ENCODE measurements around the gene HOXC5.

The HOXC5 gene

DNA sequence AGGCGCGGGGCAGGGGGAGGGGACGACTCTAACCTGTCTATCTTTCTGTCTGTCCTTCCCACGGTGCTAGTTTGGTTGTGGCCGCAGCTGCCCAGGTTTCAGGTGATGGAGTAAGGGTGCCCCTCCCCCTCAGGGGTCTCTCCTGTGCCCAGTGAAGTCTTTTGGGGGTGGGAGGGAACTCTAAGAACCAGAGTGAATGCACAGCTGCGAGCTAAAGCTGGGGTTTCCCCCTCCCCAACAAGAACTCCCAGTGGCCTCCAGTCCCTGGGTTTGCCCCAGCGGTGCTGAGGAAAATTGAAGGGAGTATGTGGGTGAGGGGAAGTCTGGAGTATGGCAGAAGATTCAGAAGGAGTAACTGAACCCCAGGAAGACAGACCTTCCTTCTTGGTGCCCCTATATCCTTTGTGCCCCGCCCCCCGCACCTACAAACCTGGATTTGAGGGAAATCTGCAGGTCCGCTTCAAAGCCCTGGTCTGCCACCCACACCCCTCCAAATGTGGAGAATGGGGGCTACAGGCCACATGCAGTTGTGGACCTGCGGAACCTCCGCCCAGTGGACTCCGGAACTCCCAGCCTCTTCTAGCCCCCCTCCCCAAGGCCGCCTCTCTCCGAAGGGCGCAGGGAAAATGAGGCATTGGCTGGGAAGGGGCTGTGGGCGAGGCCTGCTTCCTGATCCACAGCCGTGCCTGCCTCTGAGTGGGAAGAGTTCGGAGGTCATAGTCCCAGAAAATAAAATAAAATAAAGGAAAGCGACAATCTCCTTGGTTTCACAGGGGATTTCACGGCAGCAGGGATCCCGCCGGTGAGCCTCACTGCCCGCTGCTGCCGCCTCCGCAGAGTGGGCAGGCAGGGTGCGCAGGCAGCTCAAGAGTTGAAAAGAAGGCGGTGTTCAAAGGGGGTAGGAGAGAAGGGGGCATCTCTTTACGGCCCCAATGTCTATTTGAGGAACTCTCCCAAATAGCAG, 36.3 kb upstream of the HOXC5 start:
- DNase-seq, result no peak

DNA sequence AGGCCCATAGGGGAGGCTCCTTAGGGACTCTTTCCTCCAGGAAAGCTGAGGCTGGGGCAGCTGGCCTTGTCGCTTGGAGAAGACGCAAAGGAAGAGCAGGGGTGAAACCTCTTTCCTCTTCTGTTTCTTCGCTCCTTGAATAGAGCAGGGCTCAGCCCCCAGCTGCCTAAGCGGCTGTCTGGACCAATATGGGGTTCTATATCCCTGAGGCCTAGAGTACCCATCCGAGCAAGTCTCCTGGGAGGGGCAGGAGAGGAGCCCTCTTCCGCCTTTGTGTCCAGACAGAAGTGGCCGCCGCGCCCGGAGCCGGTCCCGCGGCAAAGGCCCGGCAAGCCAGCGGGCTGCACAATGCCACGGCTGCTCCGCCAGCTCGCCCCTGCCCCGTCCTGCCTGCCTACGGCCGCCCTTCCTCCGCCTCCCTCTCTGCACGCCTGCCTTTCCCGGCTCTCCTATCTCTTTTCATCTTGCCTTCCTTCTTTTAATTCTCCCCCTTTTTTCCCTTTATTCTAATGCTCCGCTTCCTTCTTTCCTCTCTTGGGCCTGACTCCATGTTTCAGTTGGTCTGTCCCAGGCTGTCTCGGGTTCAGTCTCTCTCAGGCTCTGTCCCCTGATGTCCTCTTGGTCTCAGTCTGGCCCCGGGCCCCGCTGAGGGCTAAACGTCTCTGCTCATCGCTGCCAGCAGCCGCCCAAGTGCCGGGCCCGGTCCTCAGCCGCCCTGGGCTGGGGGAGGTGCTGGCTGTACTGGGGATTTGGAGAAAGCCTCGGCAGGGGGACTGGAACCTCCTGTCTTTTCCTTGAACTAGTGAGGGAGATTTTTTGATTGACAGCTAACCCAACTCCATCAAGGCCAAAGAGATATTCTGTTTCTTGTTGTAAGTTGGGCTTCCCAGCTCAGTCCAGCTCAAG, 35.4 kb upstream of the HOXC5 start:
- no peak for DNase-seq

DNA sequence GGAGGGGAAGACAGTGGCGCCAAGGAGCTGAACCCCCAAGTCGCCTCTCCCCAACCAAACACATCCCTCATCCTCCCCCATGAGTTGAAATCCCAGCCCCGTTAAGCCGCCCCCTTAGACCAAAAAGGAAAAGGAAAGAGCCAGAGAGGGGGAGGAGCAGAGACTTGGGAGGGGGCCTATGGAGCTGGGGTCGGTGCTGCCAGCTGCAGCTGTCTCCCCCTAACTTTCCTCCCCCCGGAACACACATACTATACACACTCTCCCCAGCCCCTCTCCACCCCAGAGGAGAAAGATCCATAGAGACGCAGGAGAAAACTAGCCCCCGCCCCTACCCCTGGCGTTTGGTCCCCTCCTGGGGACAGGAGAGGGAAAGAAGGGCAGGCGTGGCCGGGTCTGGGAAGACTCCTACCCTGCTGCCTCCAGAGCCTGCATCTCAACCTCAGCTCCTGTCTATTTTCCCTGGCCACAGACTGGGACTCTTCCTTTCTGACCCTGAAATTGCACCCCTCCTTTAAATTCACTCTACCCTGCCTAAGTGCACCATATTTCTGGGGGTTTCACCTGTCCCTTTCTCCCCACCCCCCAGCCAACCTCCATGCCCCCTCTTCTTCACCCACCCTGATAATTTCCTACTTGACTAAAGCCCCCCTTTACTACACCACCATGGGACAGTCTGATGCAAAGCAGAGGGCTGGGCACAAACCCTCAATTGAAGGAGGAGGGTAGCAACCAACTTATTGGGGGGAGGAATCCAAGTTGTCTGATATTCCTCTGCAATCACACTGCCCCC, 34.5 kb upstream of the HOXC5 start:
- no peak for DNase-seq

DNA sequence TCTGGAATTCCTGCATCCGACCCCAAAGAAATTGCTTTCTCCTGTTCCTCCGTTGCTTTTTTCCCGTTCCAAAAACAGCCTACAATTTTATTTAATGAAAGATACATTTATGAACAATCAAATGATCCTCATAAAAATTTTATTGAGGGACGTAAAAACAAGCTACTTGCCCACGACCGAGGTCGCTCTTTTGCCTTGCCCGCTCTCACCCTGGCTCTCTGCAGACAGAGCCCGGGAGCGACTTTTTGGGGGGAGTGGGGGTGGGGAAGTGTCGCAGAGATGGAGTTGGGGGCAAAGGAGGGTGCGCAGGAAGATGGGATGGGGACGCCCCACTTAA, 34.0 kb upstream of the HOXC5 start:
- DNase-seq, result no peak

DNA sequence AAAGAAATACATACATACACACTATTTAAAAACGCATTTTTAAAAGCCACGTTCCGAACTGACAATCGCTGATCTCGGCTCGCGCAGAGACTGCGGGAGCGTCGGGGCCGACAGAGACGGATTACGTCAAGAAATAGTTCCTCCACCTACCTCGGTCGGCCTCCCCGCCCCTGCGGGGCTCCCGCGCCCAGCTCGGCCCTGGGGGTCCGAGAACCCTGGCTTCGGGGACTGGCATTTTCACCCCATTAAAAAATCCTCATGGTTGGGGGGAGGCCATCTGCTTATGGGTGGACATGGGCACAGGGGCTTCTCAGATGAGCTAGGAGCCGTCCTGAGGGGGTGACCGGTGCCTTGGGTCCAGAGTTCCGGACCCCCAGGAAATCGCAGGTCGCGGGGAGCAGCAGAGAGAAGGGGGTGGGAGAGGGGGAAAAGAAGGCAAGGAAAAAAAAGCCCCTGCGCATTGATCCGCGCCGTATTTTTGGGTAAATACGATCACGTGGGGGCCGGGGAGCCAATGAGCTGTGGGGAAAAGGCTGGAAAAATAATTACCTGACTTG, 33.2 kb upstream of the HOXC5 start:
- DNase-seq, result peak; percentile 63

DNA sequence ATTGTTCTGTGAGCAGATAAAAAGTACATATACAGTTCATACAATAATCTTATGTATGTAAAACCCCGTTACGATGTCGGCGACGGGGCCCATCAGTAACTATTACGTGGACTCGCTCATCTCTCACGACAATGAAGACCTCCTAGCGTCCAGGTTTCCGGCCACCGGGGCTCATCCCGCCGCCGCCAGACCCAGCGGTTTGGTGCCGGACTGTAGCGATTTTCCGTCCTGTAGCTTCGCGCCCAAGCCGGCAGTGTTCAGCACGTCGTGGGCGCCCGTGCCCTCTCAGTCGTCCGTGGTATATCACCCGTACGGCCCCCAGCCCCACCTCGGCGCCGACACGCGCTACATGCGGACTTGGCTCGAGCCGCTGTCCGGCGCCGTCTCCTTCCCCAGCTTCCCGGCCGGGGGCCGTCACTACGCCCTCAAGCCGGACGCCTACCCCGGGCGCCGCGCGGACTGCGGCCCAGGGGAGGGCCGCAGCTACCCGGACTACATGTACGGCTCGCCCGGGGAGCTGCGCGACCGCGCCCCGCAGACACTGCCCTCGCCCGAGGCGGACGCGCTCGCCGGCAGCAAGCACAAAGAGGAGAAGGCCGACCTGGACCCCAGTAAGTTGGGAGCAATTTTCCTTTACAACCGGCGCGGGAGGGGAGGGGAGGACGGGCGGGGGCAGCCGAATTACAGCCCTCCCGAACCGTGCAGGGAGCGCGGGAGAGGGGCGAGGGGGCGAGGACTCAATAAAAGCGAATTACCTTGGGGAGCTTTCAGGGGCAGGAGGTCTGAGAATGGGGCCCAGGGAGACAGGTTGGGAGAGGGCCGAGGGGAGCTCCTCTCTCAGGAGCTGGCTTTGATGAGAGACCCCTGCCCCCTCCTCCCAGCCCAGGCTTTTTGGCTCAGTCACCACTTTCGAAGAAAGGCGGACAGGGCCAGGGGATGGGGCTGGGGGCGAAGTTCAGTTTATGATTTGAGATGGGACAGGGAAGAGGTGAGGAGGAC, 32.4 kb upstream of the HOXC5 start, which contains the start of gene HOXC9:
Gene HOXC9, plus strand, starts transcription at position 46 of the 999 bp plus-strand sequence. Its CDS starts 28 bp downstream, at position 74.
- no peak for DNase-seq

DNA sequence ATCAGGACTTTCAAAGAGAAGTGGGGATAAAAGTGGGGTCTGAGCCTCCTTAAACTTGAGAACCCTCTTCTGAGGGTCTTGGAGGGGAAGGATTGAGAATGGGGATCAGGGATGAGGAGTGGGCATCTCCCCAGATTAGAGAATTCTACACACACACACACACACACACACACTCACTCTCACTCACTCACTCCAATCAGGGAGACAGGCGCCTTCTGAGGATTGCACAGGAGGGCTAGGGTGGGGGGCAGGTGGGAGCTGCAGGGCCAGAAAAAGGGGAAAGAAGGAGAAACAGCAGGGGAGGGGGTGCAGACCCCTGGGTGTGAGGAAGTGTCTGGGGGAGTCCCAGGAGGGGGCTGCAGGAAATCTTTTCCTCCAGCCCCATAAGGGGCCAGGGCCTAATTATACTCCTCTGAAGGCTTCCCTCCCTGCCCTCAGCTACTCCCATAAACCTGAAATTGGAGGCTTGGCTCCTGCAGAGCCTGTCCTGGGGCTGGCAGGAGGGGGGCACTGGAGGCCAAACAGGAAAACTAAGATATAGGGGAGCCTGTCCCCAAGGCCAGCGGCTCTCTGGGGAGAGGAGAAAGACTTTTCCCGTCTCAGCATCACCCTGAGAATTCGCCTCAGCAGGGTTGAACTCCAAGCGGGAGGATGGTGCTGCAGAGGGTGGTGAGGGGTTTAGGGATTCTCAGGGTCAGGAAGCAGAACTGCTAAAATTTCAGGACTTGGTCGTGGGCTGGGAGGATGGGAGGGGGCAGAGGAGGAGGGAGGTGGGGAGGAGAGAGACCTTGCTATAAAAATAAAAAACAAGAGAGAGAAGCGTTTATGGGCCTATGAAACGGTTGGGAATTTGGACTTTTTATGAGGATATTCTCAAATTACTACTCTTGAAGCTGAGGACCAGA, 31.3 kb upstream of the HOXC5 start:
- DNase-seq, result no peak

DNA sequence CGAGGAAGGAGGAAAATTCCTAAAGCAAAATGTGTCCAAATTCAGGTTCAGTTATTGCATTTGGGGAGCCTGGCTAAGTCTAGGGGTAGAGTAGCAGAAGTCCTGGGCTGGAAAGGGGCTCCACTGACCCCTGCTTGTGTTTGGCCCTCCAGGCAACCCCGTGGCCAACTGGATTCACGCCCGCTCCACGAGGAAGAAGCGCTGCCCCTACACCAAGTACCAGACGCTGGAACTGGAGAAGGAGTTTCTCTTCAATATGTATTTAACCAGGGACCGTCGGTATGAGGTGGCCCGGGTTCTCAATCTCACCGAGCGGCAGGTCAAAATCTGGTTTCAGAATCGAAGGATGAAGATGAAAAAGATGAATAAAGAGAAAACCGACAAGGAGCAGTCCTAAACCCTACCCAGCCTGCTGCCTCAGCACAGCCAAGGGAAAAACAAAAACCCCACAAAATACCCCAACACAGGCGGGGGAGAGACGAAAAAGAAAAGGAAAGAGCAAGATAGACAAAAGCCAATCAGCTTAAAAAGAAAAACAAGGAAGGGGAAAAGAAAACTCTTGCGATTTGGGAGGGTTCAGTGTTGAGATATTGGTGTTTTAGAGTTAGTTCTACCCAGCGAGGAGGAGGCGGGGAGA, 30.5 kb upstream of the HOXC5 start:
- no peak for DNase-seq

DNA sequence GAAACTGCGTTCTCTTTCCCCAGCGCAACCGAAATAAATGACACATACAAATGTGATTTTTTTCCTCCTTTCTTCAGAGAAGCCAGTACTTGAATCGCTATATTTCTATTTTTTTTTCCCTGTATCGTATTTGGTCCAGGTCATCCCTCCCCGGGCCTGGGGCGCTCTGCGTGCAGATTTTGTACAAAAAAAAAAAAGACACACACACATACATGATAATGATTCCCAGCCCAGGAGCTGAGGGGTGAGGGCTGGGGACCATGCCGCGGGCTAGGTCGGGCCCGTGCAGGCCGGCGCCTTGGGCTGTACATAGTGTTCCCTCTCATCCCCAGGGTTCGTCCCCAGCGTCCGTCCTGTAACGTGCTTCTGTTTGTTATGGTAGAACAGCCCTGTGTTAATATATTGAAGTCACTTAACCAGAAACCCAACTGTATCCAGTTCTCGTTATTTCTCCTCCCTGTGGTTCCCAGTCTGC, 29.9 kb upstream of the HOXC5 start:
- DNase-seq, result no peak

DNA sequence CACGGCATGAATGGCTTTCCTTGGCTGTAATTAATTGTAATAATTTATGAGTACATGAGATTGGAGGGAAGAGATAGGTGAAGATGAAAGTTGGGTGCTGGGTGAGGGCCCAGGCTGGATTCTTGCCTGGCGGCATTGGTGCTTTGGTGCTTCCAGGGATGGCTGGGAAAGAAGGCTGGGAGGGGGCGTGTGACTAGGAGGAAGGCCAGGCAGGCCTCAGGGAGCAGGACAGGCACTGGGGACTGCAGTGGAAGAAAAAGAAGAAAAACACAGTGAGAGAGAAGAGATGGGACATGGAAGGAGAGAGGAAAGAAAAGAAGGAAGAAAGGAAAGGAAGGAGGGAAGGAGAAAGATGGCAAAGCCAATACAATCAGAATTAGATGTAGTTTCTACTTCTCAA, 29.2 kb upstream of the HOXC5 start:
- no peak for DNase-seq

DNA sequence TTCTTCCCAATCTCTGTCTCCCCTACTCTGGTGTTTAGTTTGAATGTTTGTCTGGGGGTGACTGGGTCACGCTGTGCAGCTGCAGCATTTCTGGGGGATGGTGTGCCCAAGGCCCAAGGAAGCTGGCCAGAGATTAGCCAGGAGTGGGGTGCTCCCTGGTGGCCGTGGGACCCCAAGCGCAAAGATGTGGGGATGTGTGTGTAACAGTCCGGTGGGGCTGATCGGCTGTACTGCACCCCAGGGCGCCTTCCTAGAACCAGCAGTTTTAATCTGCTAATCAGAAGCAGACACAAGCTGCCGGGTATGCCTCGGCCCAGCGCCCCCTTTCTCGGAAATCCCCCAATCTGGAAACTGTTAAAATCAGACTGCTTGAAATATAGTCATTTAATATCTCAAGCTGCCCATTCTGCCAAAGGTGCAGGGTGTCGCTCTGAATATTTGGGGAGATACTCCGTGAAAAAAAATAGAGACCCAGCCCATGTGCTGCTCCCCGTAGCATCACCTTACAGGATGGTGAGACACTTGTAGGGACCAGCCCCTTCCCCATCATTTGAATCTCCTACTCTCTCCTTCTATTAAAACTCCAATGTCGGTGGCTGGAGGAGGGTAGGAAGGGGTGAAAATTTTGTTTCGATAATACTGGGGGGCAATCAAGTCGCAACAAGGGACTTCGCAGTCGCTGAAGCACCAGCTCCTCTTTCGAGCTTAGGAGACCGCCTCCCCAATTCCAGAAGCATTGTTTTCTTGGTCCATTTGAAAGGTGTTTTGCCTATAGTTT, 28.6 kb upstream of the HOXC5 start:
- DNase-seq, result no peak

DNA sequence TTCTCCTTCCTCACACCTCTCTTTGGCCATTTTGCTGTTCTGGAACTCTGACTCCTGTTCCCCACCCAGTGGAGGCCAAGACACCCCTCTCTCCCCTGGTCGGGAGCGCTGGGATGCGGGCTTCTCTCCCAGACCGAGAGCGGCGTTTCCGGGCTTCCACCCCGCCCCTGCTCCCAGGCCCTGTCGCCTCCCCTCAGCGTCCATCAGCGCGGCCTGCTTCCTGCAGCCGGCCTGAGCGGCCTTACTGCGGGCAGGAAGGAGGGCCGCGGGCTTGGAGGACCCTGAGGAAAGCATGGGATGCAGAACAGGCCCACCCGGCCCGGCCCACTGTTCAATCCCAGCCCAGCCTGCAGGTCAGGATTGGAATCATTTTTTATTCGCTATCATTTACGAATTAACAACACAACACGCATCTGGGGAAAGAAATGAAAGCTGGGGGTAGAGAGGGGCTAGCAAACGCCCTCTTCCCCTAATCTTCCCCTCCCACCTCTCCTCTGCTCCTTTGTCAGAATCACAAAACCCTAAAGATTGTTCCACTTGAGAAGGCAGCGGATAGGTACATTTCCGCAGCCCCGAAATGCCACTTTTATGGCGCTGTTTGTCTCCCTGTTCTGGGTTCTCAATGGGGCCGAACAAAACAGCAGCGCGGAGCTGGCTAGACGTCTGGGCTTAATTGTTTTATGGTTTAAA, 27.9 kb upstream of the HOXC5 start:
- DNase-seq, result no peak

DNA sequence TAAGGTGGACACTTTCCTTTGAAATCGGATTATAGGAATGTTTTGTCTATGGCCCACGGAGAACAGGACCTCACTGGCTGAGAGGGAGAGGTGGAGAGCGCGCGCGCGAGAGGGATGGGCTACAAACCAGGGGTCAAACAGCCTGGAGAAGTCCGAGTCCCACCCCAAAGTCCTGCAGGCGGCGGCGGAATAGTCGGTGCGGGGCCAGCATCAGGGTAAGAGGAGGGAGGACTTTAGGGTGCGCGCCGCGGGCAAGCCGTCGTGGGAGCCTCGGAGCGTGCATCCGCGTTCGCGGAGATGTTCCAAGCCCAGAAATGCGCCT, 27.4 kb upstream of the HOXC5 start:
- no peak for DNase-seq

DNA sequence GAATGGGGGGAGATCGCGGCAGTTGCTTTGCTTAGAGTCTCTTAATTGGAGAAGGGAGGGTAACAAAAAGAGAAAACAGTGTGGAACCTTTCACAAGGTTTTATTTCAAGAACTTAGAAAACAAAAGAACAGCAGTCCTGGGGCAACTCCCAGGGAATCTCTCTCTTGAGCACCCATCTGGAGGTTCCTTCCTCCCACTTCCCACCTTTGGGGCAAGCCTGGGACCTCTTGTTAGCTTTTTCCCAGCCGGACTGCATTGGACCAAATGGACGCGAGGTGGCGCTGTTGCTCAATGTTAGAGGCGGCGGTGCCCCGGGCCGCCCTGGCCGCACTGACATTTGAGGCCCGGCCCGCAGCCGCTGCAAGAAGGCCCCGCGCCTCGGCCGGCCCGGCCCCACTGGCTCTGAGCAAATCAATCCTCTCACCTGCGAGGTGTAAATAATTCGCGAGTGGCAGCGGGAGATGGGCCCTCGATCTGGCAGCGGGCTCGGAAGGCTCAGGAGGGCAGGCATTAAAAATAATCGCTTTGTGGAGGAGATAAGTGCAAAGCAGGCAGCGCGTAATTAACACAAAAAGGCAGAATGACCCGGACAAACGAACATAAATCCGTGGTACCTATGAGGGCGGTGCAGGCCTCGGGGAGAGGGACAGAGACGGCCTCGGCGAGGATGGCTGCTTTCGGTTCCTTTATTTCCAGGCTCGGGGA, 26.8 kb upstream of the HOXC5 start:
- DNase-seq, result peak; percentile 89

DNA sequence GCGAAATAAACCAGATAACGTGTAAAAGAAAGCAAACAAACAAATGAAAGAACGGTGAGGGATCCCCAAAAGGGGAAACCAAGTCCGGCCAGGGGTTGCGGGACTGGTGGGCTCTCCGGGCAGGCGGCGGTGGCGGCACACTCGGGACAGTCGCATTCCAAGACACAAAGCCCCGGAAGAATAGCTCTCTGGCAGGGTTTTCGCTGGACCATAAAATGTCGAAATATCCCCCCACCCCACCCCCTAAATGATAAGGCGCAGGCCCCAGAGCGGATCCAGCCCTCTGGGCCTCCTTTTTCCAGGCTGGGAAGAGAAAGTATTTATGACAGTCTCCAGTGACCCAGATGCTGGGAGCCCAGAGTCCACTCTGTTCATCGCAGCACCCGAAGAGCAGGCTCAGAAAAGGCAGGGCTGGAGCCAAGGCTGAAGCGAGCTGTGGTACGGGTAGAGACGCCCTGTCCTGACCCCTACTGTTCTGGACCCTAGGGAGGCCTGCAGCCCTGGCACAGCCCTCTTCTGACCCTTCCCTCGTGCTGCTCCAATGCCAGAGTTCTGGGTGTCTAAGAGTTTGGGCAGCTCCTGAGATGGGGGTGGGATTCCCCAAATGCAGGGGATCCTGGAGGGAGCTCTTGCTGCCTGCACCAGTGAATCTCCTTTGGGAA, 26.2 kb upstream of the HOXC5 start:
- DNase-seq, result no peak

DNA sequence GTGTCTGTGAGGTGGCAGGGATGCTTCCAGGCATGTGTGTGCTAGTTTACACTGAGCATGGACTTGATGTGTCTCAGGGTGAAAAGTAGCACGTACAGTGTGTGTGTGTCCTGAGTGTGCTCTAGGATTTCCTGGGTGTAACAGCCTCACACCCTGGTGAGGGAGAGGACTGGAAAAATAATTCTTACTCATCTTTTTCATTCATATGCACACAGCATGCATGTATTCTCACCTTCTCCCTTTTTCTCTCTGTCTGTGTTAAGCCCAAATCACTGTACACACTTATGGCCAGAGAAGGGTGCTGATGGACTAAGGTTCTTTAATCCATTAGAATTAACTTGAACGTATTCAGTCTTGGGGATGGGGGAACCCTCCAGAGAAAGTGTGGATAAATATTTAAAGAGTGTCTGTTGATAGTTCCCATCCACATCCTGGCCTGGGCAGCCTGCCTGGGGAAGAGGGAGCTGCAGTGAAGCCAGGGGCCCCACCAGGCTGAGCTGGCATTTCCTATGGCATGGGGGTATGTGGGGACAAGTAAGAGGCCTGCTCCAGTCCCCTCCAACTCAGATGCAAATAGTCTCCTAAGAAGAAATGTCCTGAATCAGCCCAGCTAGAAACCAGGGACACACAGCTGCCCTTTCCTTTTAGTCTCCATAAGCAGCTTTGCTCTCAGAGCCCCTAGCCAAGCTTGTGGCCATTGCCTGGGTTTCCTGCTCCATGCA, 25.2 kb upstream of the HOXC5 start:
- DNase-seq, result no peak

DNA sequence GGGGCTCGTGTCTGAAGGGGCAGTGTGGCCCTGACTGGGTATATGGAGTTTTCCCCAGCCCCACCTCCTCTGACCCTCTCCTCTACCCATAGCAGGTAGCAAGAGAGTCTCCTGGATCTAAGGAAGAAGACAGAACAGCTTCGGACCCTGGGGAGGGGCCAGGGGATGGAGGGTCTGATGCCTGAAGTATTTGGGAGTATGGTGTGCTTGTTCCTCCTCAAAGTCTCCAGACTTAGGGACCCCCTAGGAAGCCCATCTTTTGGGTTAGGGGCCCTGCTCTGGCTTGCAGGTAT, 24.6 kb upstream of the HOXC5 start:
- DNase-seq, result no peak
